NCI-H2196 (cell line): ENCODE results near the gene CYP2A7.
"Not testable (repeated sequence)": the region's sequence is repeated elsewhere in the genome, so short reads cannot be mapped to it uniquely, and the experiment has no call there.

ENCODE experiments used
- DNase-seq: peaks from one replicate; lab custom pipeline; 2025; ENCODE audit not compliant: unreplicated experiment; lab: John Stamatoyannopoulos, UW

Gene CYP2A7, protein sequence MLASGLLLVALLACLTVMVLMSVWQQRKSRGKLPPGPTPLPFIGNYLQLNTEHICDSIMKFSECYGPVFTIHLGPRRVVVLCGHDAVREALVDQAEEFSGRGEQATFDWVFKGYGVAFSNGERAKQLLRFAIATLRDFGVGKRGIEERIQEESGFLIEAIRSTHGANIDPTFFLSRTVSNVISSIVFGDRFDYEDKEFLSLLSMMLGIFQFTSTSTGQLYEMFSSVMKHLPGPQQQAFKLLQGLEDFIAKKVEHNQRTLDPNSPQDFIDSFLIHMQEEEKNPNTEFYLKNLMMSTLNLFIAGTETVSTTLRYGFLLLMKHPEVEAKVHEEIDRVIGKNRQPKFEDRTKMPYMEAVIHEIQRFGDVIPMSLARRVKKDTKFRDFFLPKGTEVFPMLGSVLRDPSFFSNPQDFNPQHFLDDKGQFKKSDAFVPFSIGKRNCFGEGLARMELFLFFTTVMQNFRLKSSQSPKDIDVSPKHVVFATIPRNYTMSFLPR

DNA sequence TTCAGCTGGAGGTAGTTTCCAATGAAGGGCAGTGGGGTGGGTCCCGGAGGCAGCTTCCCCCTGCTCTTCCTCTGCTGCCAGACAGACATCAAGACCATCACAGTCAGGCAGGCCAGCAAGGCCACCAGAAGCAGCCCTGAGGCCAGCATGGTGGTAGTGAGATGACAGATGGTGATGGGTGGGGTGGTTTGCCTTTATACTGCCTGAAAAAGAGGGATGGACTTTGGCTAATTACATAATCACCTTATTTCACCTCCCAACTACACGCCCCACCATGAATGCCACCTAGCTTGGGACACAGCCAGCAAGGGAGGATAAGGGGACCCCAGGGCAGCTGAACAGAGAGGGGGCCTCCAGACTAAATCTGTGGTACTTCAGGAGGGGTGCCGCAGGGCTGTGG lies at the start of gene CYP2A7:
Gene CYP2A7, minus strand, starts transcription at position 170 of the 400 bp plus-strand sequence. Its CDS starts 21 bp downstream, at position 149.
- DNase-seq, result not testable (repeated sequence)

DNA sequence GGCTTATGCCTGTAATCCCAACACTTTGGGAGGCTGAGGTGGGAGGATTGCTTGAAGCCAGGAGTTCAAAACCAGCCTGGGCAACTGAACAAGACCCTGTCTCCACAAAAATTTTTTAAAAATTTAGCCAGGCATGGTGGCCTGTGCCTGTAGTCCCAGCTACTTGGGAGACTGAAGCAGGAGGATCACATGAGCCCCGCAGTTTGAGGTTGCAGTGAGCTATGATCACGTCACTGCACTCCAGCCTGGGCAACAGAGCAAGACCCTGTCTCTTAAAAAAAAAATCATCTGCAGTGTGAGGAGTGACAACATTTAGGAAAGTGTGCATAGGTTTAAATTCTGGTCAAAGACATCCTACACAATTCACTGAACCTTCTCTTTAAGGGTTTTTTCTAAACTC lies 48.8 kb upstream of the CYP2A7 start:
- DNase-seq, result not testable (repeated sequence)

DNA sequence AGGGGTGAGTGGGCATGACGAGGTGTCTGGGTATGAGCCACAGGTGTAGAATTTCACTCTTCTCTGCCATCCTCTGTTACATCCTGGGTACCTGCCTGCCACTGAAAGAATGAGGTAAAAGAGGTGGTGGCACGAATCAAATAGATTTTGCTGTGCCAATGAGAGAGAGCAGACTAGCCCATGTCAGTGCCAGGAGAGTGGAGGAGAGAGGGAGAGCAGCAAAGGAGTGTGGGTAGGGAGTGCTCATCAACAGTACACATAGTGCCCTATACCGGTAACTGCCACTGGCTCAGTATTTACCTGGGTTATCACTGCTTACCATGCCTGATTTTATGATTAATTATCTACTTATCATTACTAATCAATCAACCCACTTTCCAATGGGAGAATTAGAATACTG lies 47.9 kb upstream of the CYP2A7 start:
- DNase-seq, result not testable (repeated sequence)

DNA sequence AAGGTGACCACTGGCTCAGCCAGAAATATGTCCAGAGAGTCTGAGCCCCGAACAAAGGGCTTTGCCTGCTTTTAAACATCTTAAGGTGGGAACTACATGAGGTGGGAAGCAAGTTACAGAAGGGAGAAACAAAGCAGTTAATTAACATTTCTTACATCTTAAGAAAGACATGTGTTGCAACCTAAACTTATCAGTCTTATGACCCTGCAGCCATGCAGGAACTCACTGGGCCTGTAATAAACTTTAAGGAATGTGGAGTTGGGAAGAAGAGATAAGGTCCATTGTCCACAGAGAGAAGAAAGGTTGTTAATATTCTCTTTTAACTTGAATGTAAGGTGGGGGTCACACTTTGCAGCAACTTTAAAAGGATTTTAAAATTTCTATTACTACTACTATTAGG lies 46.8 kb upstream of the CYP2A7 start:
- DNase-seq, result no peak

DNA sequence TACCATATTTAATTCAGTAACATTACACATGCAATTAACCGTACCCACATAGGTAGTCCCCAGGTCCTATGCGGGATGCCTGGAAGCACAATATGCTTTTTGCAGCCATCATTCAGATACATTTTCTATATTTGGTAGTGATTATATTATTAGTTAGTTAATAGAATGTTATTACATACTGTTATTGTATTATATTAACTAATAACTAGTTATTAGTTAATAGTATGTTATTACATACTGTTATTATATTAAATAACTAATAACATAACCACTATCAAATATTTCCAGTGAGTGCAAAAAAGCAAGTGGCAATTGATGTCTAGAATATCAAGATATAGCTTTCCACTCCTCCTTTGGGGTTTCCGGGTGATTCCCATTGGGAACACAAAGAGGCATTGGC lies 45.5 kb upstream of the CYP2A7 start:
- DNase-seq, result no peak

DNA sequence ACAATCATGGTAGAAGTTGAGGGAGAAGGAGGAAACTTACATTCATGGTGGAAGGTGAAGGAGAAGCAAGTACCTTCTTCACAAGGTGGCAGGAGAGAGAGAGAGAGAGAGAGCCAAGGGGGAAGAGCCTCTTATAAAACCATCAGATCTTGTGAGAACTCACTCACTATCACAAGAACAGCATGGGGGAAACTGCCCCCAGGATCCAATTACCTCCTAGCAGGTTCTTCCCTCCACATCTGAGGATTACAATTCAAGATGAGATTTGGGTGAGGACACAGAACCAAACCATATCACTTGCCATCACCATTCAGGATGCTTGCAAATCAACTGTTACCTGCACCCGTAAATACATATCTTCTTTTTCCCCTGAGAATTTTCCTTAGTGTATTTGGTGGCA lies 44.2 kb upstream of the CYP2A7 start:
- not testable (repeated sequence) for DNase-seq

DNA sequence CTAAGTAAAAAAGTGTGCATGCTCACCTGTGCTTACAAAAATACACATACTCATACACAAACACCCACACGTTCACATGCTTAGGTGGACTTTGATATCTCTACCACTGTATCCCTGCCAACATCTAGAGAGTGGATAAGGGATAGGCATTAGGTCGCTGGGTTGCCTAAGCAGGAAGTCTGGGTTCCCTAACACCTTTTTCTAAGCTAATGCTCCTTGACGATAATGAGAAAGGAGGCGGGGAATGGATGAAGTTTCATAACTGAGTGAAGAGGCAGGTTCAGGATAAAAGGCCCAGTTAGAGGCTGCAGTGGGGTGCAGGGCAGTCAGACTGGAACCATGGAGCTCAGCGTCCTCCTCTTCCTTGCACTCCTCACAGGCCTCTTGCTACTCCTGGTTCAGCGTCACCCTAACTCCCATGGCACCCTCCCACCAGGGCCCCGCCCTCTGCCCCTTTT lies 41.9 kb upstream of the CYP2A7 start:
- no peak for DNase-seq

DNA sequence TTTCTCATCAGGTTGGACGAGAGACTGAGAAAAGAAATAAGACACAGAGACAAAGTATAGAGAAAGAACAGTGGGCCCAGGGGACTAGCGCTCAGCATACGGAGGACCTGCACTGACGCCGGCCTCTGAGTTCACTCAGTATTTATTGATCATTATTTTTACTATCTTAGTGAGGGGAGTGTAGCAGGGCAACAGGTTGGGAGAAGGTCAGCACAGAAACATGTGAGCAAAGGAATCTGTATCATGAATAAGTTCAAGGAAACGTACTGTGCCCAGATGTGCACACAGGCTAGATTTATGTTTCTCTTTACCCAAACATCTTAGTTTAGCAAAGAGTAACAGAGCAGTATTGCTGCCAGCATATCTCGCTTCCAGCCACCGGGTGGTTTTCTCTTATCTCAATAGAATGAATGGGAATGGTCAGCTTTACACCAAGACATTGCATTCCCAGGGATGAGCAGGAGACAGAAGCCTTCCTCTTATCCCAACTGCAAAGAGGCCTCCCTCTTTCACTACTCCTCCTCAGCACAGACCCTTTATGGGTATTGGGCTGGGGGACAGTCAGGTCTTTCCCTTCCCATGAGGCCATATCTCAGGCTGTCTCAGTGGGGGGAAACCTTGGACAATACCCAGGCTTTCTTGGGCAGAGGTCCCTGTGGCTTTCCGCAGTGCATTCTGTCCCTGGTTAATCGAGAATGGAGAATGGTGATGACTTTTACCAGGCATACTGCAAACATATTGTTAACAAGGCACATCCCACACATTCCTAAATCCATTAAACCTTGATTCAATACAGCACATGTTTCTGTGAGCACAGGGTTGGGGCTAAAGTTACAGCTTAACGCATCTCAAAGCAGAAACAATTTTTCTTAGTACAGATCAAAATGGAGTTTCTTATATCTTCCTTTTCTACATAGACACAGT lies 40.5 kb upstream of the CYP2A7 start:
- not testable (repeated sequence) for DNase-seq

DNA sequence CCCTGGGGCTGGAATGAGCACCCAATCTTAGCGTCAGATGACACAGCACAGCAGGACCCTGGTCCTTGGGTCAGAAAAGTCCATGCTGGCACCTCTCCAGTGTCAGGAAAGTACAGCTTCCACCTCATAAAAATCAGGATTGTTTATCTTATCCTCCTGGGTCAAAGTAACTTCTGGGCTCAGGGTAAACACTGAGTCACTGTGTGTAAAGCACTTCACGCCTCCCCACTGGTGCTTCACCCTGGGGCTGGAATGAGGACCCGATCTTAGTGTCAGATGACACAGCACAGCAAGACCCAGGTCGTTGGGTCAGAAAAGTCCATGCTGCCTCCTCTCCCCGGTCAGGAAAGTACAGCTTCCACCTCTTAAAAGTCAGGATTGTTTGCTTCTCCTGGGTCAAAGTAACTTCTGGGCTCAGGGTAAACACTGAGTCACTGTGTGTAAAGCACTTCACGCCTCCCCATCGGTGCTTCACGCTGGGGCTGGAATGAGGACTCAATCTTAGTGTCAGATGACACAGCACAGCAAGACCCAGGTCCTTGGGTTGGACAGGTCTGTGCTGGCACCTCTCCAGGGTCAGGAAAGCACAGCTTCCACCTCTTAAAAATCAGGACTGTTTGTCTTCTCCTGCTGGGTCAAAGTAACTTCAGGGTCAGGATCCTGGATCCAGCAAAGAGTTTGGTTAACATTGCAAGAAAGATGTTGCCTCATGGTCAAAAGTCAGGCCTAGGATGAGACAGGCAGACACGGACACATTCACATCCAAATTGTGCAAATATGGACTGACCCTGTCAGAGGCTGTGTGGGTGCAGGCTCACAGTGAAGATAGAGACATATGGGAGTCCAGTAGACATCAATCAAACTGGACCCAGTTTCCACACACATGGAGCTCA lies 39.2 kb upstream of the CYP2A7 start:
- peak; percentile 53 for DNase-seq

DNA sequence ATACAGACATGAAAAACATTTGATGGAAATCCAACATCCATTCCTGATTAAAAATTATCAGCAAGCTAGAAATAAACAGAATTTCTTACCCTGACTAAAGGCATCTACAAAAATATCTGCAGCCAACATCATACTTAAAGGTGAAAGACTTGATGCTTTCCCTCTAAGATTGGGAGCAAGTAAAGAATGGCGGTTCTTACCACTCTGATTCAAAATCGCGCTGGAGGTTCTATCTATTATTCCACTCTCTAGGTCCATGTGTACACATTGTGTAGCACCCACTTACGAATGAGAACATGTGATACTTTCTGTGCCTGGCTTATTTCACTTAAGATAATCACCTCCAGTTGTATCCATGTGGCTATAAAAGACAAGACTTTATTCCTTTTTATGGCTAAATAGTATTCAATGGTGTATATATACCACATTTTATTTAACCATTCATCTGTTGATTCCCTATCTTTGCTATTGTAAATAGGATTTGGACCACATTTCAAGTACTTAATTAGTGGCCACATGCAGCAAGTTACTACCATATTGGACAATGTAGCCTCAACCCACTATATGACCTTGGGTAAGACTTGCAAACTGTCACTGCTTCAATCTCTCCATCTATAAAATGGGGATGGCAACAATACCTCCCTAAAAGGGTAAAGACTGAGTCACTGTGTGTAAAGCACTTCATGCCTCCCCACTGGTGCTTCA lies 38.4 kb upstream of the CYP2A7 start:
- DNase-seq, result no peak

DNA sequence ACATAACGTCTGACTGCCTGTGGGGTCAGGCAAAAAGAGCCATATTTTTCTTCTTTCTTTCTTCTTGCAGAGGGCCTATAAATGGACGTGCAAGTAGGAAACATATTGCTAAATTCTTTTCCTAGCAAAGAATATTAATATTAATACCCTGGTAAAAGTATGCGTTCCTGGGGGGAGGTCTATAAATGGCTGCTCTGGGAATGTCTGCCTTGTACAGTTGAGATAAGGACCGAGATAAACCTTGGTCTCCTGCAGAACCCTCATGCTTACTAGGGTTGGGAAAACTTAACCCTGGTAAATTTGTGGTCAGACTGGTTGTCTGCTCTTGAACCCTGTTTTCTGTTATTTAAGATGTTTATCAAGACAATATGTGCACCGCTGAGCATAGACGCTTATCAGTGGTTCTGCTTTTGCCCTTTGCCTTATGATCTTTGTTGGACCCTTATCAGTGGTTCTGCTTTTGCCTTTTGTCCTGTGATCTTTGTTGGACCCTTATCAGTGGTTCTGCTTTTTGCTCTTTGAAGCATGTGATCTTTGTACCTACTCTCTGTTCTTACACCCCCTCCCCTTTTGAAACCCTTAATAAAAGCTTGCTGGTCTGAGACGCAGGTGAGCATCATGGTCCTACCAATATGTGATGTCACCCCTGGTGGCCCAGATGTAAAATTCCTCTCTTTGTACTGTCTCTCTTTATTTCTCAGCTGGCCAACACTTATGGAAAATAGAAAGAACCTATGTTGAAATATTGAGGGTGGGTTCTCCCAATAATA lies 37.7 kb upstream of the CYP2A7 start:
- DNase-seq, result not testable (repeated sequence)

DNA sequence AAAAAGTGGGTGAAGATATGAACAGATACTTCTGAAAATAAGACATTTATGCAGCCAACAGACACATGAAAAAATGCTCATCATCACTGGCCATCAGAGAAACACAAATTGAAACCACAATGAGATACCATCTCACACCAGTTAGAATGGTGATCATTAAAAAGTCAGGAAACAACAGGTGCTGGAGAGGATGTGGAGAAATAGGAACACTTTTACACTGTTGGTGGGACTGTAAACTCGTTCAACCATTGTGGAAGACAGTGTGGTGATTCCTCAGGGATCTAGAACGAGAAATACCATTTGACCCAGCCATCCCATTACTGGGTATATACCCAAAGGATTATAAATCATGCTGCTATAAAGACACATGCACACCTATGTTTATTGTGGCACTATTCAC lies 36.3 kb upstream of the CYP2A7 start:
- DNase-seq, result not testable (repeated sequence)

DNA sequence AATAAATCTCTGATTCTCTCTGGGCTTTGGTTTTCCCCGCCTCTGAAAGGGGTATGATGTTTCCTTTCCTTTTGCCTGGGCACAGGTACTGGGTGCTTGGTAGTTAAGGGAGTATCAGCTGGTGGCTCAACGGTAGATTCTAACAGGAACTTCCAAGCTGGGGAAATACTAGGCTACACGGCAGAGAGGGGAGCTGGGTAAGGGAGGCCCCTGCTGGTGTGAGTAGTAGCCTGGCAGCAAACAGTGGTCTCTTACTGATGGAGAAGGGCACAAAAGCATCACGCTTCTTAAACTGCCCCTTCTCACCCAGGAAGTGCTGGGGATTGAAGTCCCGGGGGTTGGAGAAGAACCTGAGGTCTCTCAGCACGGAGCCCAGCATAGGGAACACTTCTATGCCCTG lies 26.9 kb upstream of the CYP2A7 start:
- no peak for DNase-seq

DNA sequence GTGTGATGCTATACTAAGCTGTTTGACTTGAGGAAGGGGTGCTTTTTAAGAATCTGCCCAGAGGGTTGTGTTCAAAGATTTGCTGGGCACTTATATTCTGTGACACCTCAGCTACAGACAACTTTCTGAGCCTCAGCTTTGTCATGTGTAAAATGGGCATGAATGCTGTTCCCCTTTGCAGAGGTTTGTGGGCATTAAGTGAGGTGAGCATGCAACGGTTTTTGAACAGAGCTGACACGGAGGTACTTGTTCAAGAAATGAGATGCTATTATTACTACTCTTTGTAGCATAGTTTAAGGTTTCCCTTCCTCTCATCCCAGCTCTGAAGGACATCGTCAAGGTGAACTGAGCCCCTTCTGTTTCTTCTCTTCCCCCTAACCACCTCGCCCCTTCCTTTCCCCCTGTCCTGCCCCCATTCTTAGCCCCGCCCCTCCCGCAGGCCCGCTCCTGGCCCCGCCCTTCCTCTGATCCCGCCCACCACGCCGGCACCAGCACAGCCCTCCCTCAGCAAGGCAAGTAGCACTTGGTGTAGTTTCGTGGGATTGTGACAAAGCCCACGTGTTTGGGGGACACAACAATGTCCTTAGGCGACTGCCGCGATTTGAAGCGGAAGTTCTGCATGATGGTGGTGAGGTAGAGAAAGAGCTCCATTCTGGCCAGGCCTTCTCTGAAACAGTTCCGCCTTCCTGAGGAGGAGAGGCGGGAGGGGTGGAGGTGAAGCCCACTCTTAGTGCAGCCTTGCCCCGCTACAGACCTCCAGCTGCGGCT lies 26.1 kb upstream of the CYP2A7 start:
- no peak for DNase-seq

DNA sequence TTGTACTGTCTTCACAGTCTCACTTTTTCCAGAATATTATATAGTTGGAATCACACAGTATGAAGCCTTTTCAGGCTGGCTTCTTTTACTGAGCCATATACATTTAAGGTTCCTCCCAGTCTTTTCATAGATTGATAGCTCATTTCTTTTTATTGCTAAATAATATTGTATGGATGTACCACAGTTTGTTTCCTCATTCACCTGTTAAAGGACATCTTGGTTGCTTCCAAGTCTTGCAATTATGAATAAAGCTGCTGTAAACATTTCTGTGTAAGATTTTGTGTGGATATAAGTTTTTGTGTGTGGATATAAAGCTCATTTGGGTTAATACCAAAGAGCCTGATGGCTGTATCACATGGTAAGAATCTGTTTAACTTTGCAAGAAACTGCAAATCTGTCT lies 24.5 kb upstream of the CYP2A7 start:
- DNase-seq, result no peak

DNA sequence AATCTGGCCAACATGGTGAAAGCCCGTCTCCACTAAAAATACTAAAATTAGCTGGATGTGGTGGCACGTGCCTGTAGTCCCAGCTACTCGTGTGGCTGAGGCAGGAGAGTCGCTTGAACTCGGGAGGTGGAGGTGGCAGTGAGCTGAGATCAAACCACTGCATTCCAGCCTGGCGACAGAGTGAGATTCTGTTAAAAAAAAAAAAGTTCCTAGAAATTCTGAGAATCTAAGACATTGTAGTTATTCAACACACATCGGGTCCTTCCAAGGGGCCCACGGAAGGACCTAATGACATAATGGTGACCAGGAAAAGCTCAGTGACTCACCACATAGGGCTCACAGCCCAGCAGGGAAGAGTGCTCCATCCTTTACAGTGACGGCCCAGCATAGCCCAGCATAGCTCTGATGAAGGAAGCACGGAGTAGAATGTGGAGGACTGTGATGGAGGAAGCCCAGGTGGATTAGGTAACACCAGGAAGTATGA lies 22.7 kb upstream of the CYP2A7 start:
- not testable (repeated sequence) for DNase-seq

DNA sequence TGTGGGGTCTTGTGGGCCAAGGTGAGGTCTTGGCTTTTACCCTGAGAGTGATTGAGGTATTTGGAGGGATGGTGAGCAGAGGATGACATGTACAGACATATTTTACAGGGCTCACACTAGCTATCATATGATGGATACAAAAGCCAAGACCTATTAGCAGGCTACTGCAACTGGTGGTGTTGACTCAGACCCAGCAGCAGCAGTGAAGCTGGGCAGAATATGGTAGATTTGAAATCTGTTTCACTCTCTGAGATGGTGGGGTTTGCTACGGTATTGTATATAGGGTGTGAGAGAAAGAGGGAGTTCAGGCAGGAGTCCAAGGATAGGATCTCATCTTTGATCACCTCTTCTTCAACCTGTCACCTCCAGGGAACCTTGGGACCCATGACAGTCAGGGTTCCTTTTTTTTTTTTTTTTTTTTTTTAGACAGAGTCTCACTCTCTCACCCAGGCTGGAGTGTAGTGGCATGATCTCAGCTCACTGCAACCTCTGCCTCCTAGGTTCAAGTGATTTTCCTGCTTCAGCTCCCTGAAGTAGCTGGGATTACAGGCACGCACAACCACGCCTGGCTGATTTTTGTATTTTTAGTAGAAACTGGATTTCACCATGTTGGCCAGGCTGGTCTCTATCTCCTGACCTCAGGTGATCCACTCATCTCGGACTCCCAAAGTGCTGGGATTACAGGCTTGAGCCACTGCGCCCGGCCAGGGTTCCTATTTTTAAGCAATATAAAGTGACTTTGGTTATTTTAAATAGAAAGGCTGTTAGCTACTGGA lies 20.1 kb upstream of the CYP2A7 start:
- not testable (repeated sequence) for DNase-seq

DNA sequence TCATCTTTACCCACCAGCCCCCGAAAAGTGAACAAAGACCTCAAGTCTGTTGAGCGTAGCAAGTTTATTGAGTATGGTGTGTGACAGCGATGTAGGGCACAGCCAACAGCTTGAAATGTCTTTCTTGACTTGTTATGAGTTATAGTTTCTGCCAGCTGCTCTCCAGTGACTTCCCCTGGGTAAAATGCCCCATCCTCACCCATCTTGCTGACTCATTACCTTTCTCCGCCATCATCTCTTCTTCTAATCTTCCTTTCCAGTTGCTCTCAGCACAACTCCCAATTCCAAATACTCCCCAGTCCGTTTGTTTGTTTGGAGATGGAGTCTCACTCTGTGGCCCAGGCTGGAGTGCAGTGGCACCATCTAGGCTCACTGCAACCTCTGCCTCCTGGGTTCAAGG lies 18.5 kb upstream of the CYP2A7 start:
- DNase-seq, result not testable (repeated sequence)
